Endothelial cell of umbilical vein (primary cell): Measurements from ENCODE around the gene USP7. TPM values are rescaled to one million over a fixed set of nuclear protein-coding genes. Genes with fewer than 3 reads are reported as not detected.

Source experiments
- BruUV-seq: library from RNA; stranded (reverse); fragments of 400-500 nt; replicated peaks from 2 replicates; lab custom pipeline; 2021; lab: Mats Ljungman, UMichigan
- CTCF ChIA-PET: fragments of 300-600, 350-600 bp; sonication (Branson Sonifier 250); formaldehyde crosslinking; loops from one replicate; lab custom pipeline; 2021; ENCODE audit warnings: antibody characterized with exemption, inconsistent platforms; lab: Charles Lee
- POLR2A ChIA-PET: fragments of 300-600, 350-600 bp; sonication (Branson Sonifier 250); formaldehyde crosslinking; loops from one replicate; lab custom pipeline; 2021; ENCODE audit warnings: antibody characterized with exemption, inconsistent platforms; lab: Charles Lee
- DNase-seq: peaks from one replicate; pipeline ENCODE4 v3.0.0-alpha.2; 2011; ENCODE audit warnings: low read depth, low spot score
- FAIRE-seq: peaks from 2 replicates; lab custom pipeline; 2011; peaks lifted over from hg19 to GRCh38; lab: Jason Lieb, UNC
- H2AFZ ChIP-seq: 2 replicates; pipeline ENCODE4 v1.6.0; 2012; ENCODE audit warnings: low read depth, low read length, control low read depth, inconsistent platforms
- H3K27ac ChIP-seq: 2 replicates; pipeline ENCODE4 v1.5.1; 2011; ENCODE audit warnings: low read depth, mild to moderate bottlenecking, control low read depth, low read length, moderate library complexity; ENCODE audit not compliant: insufficient read depth
- H3K27me3 ChIP-seq, 2 experiments: 2 replicates each; pipeline versions ENCODE4 v1.6.0 to v1.6.1; 2011; ENCODE audit warnings: low read length in 2 of 2, mixed read lengths in 1 of 2; ENCODE audit not compliant: control insufficient read depth in 2 of 2, insufficient read depth in 2 of 2
- H3K36me3 ChIP-seq, 2 experiments: 2 replicates in 1 of 2; 3 replicates in 1 of 2; pipeline ENCODE4 v1.5.1; 2011; ENCODE audit warnings: low read length in 2 of 2, mild to moderate bottlenecking in 1 of 2, moderate library complexity in 1 of 2; ENCODE audit not compliant: control insufficient read depth in 2 of 2, insufficient read depth in 2 of 2; ENCODE audit errors: extremely low read depth in 1 of 2
- H3K4me1 ChIP-seq: 3 replicates; pipeline ENCODE4 v1.5.1; 2011; ENCODE audit warnings: mild to moderate bottlenecking, low read length; ENCODE audit not compliant: control insufficient read depth, insufficient read depth; ENCODE audit errors: extremely low read depth
- H3K4me2 ChIP-seq: 2 replicates; pipeline ENCODE4 v1.6.1; 2011; ENCODE audit warnings: low read length, control low read depth, mixed read lengths; ENCODE audit not compliant: insufficient read depth
- H3K4me3 ChIP-seq, 3 experiments: fragments of 200-600 bp in 1 of 3; sonication (generic), shearing (Covaris generic) in 1 of 3; replicated peaks in 1 of 3; 2 replicates each; pipeline ENCODE4 v1.5.1; 2011 to 2016; ENCODE audit warnings: control low read depth in 3 of 3, low read length in 3 of 3, mild to moderate bottlenecking in 2 of 3, inconsistent platforms in 1 of 3, low read depth in 1 of 3, moderate library complexity in 1 of 3; ENCODE audit not compliant: insufficient read depth in 1 of 3
- H3K79me2 ChIP-seq: 2 replicates; pipeline ENCODE4 v1.6.0; 2012; ENCODE audit warnings: low read length, inconsistent platforms; ENCODE audit not compliant: control insufficient read depth, insufficient read depth
- H3K9ac ChIP-seq: replicated peaks from 2 replicates; pipeline ENCODE3; 2011; ENCODE audit warnings: low read length, control low read depth; ENCODE audit not compliant: insufficient read depth; ENCODE audit errors: extremely low read depth
- H3K9me1 ChIP-seq: replicated peaks from 3 replicates; pipeline ENCODE4 v1.6.0; 2011; ENCODE audit warnings: mild to moderate bottlenecking, low read length; ENCODE audit not compliant: control insufficient read depth, insufficient read depth; ENCODE audit errors: extremely low read depth
- H3K9me3 ChIP-seq: replicated peaks from 2 replicates; pipeline ENCODE4 v1.5.1; 2012; ENCODE audit warnings: low read length, inconsistent platforms; ENCODE audit not compliant: control insufficient read depth, insufficient read depth
- H4K20me1 ChIP-seq: replicated peaks from 2 replicates; pipeline ENCODE3; 2011; ENCODE audit warnings: mild to moderate bottlenecking, low read length; ENCODE audit not compliant: control insufficient read depth, insufficient read depth; ENCODE audit errors: extremely low read depth
- FOS ChIP-seq: IDR thresholded peaks from 2 replicates; pipeline ENCODE4 v1.6.1; 2011; ENCODE audit warnings: mild to moderate bottlenecking, low read length, moderate library complexity, borderline replicate concordance; ENCODE audit not compliant: insufficient read depth
- MYC ChIP-seq: IDR thresholded peaks from one replicate; pipeline ENCODE4 v1.6.1; 2011; ENCODE audit warnings: mild to moderate bottlenecking, low read depth, low read length
- POLR2A ChIP-seq: IDR thresholded peaks from 2 replicates; pipeline ENCODE4 v1.6.1; 2012; ENCODE audit warnings: low read depth, mild to moderate bottlenecking, control low read depth, low read length
- dilution Hi-C: fragments of 300-500 bp; cut with MboI; formaldehyde crosslinking; loops from one replicate; pipeline ENCODE4 v1.15.0; 2019; ENCODE audit warnings: low sequenced_read_pairs; ENCODE audit not compliant: extremely low pct_ligation_motif_present
- intact Hi-C: fragments of 100-400 bp; cut with micrococcal nuclease; formaldehyde crosslinking; loops from one replicate; pipeline ENCODE4 v1.10.0; 2022
- polyA plus RNA-seq, 4 experiments: library from polyadenylated mRNA; depleted of rRNA in 3 of 4; stranded (reverse) in 3 of 4; unstranded in 1 of 4; fragments of >200 nt; gene quantifications; 2 replicates each; pipeline versions ENCODE4 v1.2.1 to v1.2.3, GENCODE V29; 2011 to 2012; ENCODE audit warnings: missing spikeins in 1 of 4
- total RNA-seq: library from RNA; stranded (reverse); gene quantifications from 2 replicates; pipeline ENCODE4 v1.2.3, GENCODE V29; 2021
- TF ChIP-seq, protein P1 (sequence below): IDR thresholded peaks from 2 replicates; pipeline ENCODE4 v1.6.1; 2011; ENCODE audit not compliant: insufficient read depth, insufficient read length
- TF ChIP-seq, protein P2 (sequence below), 2 donors: IDR thresholded peaks; 1 replicate in 1 of 2; 2 replicates in 1 of 2; pipeline ENCODE4 v1.5.1; 2011; ENCODE audit warnings: low read length in 2 of 2, mild to moderate bottlenecking in 2 of 2, moderate library complexity in 2 of 2, control low read depth in 1 of 2, inconsistent platforms in 1 of 2, low read depth in 1 of 2; ENCODE audit not compliant: insufficient read depth in 1 of 2; ENCODE audit errors: extremely low read depth in 1 of 2

USP7 gene
- total and polyA plus RNA-seq, 2 donors (not counting 3 experiments of a cell fraction or from before 2014, with no cell fraction given), result 17.7 to 130 TPM

DNA sequence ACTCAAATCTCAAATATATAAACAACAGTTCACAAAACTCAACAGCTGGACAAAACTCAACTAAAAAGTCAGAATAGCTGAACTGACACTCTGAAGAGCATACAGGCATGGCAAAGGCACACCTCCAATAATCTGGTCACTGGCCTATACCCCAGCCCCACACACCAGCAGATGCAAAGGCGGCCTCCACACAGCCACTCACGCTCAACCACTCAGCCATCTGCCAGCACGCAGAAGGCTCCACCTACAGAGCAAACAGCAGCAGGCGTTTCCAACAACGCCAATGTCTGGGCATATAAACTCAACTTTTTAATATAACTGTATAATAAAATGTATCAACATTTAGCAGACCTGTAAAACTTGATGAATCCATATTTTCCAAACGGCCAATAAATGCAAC lies 17.2 kb downstream of the USP7 start:
- CTCF ChIA-PET, result interaction anchor here (1.4 kb wide), 1 partner anchor 10 kb away, joined by 3 read pairs; no protein-coding TSS in a partner anchor
- POLR2A ChIA-PET, result no interaction called here
- no peak overlapping the region for H3K4me3 ChIP-seq
- dilution Hi-C loops (no loop called here), intact Hi-C loops (no loop called here)
- no peak overlapping the region for H3K27ac ChIP-seq
- no peaks in the 10 kb centered on the region for H3K9me1 ChIP-seq
- H2AFZ ChIP-seq, result no peak overlapping the region
- TF ChIP-seq, protein P1, sequence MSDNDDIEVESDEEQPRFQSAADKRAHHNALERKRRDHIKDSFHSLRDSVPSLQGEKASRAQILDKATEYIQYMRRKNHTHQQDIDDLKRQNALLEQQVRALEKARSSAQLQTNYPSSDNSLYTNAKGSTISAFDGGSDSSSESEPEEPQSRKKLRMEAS, result no peak
- TF ChIP-seq MYC (no peak), POLR2A (no peak), FOS (no peak)
- TF ChIP-seq, protein P2, sequence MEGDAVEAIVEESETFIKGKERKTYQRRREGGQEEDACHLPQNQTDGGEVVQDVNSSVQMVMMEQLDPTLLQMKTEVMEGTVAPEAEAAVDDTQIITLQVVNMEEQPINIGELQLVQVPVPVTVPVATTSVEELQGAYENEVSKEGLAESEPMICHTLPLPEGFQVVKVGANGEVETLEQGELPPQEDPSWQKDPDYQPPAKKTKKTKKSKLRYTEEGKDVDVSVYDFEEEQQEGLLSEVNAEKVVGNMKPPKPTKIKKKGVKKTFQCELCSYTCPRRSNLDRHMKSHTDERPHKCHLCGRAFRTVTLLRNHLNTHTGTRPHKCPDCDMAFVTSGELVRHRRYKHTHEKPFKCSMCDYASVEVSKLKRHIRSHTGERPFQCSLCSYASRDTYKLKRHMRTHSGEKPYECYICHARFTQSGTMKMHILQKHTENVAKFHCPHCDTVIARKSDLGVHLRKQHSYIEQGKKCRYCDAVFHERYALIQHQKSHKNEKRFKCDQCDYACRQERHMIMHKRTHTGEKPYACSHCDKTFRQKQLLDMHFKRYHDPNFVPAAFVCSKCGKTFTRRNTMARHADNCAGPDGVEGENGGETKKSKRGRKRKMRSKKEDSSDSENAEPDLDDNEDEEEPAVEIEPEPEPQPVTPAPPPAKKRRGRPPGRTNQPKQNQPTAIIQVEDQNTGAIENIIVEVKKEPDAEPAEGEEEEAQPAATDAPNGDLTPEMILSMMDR (IDR thresholded peaks at IDR 0.05; ENCODE audit: extremely low read depth in 1 of 2, insufficient read depth in 1 of 2, low read depth in 1 of 2, low read length in 2 of 2), result no peak
- FAIRE-seq, result no peak
- no peaks in the 10 kb centered on the region for H3K4me1 ChIP-seq
- peaks cover 100% of the 10 kb centered on the region for H3K79me2 ChIP-seq
- no peaks in the 10 kb centered on the region for H3K9me3 ChIP-seq
- H3K36me3 ChIP-seq, result no peaks in the 10 kb centered on the region
- H4K20me1 ChIP-seq, result peaks cover 25% of the 10 kb centered on the region
- BruUV-seq, result no TSS peak
- H3K27me3 ChIP-seq, result no peaks in the 10 kb centered on the region
- H3K4me2 ChIP-seq, result no peak overlapping the region
- DNase-seq, result no peak
- H3K9ac ChIP-seq, result no peak overlapping the region
